GM12878 (cell line): ENCODE results near the gene SLC19A1. TPM values are rescaled to one million over a fixed set of nuclear protein-coding genes. Genes with fewer than 3 reads are reported as not detected.
A peak's percentile ranks its signal among the peaks of the same experiment; 100 is the strongest.

Experiments used
- ATAC-seq: fragments of 200-7000 bp; cut with Tn5 transposase; 3 replicates; pipeline ENCODE4 v1.9.1; 2020; ENCODE audit warnings: mild to moderate bottlenecking, moderate library complexity
- BruUV-seq: library from RNA; stranded (reverse); fragments of 400-500 nt; replicated peaks from 2 replicates; lab custom pipeline; 2021; lab: Mats Ljungman, UMichigan
- CTCF ChIA-PET: fragments of 300-600 bp; sonication (Branson Sonifier 250); formaldehyde crosslinking; extraction: SDS; loops from one replicate; lab custom pipeline; 2021; ENCODE audit warnings: inconsistent platforms; lab: Yijun Ruan, JAX
- POLR2A ChIA-PET: fragments of 350-600 bp; formaldehyde crosslinking; extraction: SDS; loops from one replicate; lab custom pipeline; 2021; ENCODE audit warnings: inconsistent platforms; lab: Charles Lee
- RAD21 ChIA-PET: fragments of 300-600 bp; sonication (Branson Sonifier 250); formaldehyde crosslinking; loops from one replicate; lab custom pipeline; 2023; ENCODE audit warnings: antibody characterized with exemption; ENCODE audit not compliant: unreplicated experiment; lab: Charles Lee
- SMC1A ChIA-PET: fragments of 300-600 bp; sonication (Branson Sonifier 250); formaldehyde crosslinking; loops from one replicate; lab custom pipeline; 2023; ENCODE audit not compliant: unreplicated experiment, uncharacterized antibody; lab: Charles Lee
- DNase-seq: peaks from one replicate; pipeline ENCODE4 v3.0.0-alpha.2; 2011; ENCODE audit warnings: low read depth, low spot score
- FAIRE-seq: peaks from 3 replicates; lab custom pipeline; 2011; peaks lifted over from hg19 to GRCh38; lab: Jason Lieb, UNC
- H2AFZ ChIP-seq: 2 replicates; pipeline ENCODE4 v1.6.0; 2011; ENCODE audit warnings: low read depth, low read length, control low read depth; ENCODE audit not compliant: control insufficient read depth
- H3K27ac ChIP-seq: 2 replicates; pipeline ENCODE4 v1.5.1; 2011; ENCODE audit warnings: control low read depth; ENCODE audit not compliant: control insufficient read depth, insufficient read depth
- H3K27me3 ChIP-seq, 2 experiments: replicated peaks in 1 of 2; 2 replicates each; pipeline versions ENCODE4 v1.6.0 to v1.6.1; 2011; ENCODE audit warnings: low read length in 1 of 2; ENCODE audit not compliant: control insufficient read depth in 2 of 2, insufficient read depth in 2 of 2
- H3K36me3 ChIP-seq, 2 experiments: 2 replicates each; pipeline ENCODE4 v1.5.1; 2011; ENCODE audit warnings: low read length in 1 of 2; ENCODE audit not compliant: control insufficient read depth in 2 of 2, insufficient read depth in 2 of 2
- H3K4me1 ChIP-seq: 2 replicates; pipeline ENCODE4 v1.6.1; 2011; ENCODE audit warnings: mild to moderate bottlenecking, low read length, moderate library complexity, mixed read lengths; ENCODE audit not compliant: control insufficient read depth, insufficient read depth
- H3K4me2 ChIP-seq: 2 replicates; pipeline ENCODE4 v1.6.0; 2011; ENCODE audit warnings: control low read depth; ENCODE audit not compliant: control insufficient read depth, insufficient read depth
- H3K4me3 ChIP-seq: fragments of 200-600 bp; sonication (generic); 2 replicates; pipeline ENCODE4 v1.5.1; 2016
- H3K79me2 ChIP-seq: 2 replicates; pipeline ENCODE4 v1.6.0; 2011; ENCODE audit warnings: low read length; ENCODE audit not compliant: control insufficient read depth, insufficient read depth
- H3K9ac ChIP-seq: 2 replicates; pipeline ENCODE4 v1.8.0; 2011; ENCODE audit warnings: low read length, control low read depth, mixed read lengths; ENCODE audit not compliant: control insufficient read depth, insufficient read depth
- H3K9me3 ChIP-seq: replicated peaks from 3 replicates; pipeline ENCODE4 v1.5.1; 2011; ENCODE audit warnings: mild to moderate bottlenecking, low read length; ENCODE audit not compliant: control insufficient read depth, insufficient read depth
- H4K20me1 ChIP-seq: 2 replicates; pipeline ENCODE4 v1.6.0; 2011; ENCODE audit not compliant: control insufficient read depth, insufficient read depth
- STAT3 ChIP-seq: IDR thresholded peaks from 2 replicates; pipeline ENCODE4 v1.6.1; 2011; ENCODE audit warnings: low read depth, low read length, improper control_type of control experiment
- SUPT20H ChIP-seq: IDR thresholded peaks from 2 replicates; pipeline ENCODE4 v1.6.1; 2011; ENCODE audit warnings: low read depth, mild to moderate bottlenecking, low read length, moderate library complexity, borderline replicate concordance; ENCODE audit not compliant: control insufficient read depth
- WGBS: methylation state at CpG from one replicate; pipeline ENCODE4 v1.1.6; 2016; ENCODE audit warnings: low lambda C conversion rate; ENCODE audit not compliant: insufficient replicate concordance, insufficient coverage; ENCODE audit errors: missing lambda C conversion rate; 5-methylcytosine and 5-hydroxymethylcytosine counted together
- in situ Hi-C: fragments of 300-500 bp; cut with MboI; formaldehyde crosslinking; loops from 9 replicates; pipeline ENCODE4 v1.14.3; 2018; ENCODE audit warnings: mixed read lengths
- intact Hi-C: fragments of 100-400 bp; cut with micrococcal nuclease; formaldehyde crosslinking; loops from one replicate; pipeline ENCODE4 v1.14.2; 2022; ENCODE audit not compliant: unreplicated experiment
- polyA plus RNA-seq, 11 experiments: library from polyadenylated mRNA; depleted of rRNA in 4 of 11; unstranded in 6 of 11; stranded (reverse) in 5 of 11; fragments of >200 nt; fragmentation: Nextera tagmentation in 4 of 11; fragmentation: Illumina TruSeq in 1 of 11; extraction: Ambion mirVana in 4 of 11; extraction: Trizol in 1 of 11; gene quantifications; 1 replicate in 1 of 11; 2 replicates in 10 of 11; pipeline versions ENCODE4 v1.2.1 to v1.2.3, GENCODE V29; 2011 to 2016; ENCODE audit warnings: inconsistent platforms in 2 of 11, missing spikeins in 2 of 11, low read depth in 1 of 11
- total RNA-seq, 4 experiments: library from RNA; depleted of rRNA in 3 of 4; stranded (reverse); fragments of >200 nt in 3 of 4; fragmentation: Illumina TruSeq in 1 of 4; extraction: Trizol in 1 of 4; gene quantifications; 2 replicates each; pipeline versions ENCODE4 v1.2.1 to v1.2.3, GENCODE V29; 2013 to 2021
- TF ChIP-seq, protein P1 (sequence below): IDR thresholded peaks from 2 replicates; pipeline ENCODE4 v1.6.1; 2011; ENCODE audit warnings: borderline replicate concordance, low read depth, mild to moderate bottlenecking, moderate library complexity, low read length; ENCODE audit not compliant: insufficient read depth, poor library complexity, severe bottlenecking
- TF ChIP-seq, protein P2 (sequence below): IDR thresholded peaks from 2 replicates; pipeline ENCODE4 v1.6.1; 2011; ENCODE audit warnings: borderline replicate concordance, low read depth, mild to moderate bottlenecking, moderate library complexity, mixed read lengths, low read length; ENCODE audit not compliant: insufficient read depth; ENCODE audit errors: extremely low read length

Gene SLC19A1
- total and polyA plus RNA-seq, 10 of the 15 experiments (the other 5 are each of a cell fraction or from before 2014, with no cell fraction given), result 0.42 to 49.7 (median 12.2) TPM

DNA sequence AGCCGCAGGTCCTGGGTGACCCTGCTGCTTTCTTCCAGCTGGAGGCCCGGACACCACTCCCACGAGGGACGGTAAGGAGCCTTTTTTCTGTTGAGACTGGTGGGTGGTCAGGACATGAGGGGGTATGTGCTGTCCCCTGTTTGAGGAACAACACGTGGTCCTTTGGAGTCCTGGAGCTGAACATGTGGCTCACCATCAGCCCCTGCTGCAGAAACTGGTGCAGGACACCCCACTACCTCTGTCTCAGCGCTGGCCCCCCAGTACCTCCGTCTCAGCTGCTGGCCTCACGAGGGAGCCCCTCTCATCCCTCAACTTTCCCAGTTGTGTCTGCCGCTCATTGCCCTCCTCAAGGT lies 34.7 kb downstream of the SLC19A1 start:
- H4K20me1 ChIP-seq, result no peaks in the 10 kb centered on the region
- H3K4me3 ChIP-seq, result no peak overlapping the region
- no TSS peak for BruUV-seq
- H3K4me1 ChIP-seq, result no peaks in the 10 kb centered on the region
- H3K9ac ChIP-seq, result no peak overlapping the region
- no peak for DNase-seq
- CTCF ChIA-PET, result no interaction called here
- H2AFZ ChIP-seq, result no peak overlapping the region
- SMC1A ChIA-PET, result no interaction called here
- no peak overlapping the region for H3K27ac ChIP-seq
- WGBS, result 82% methylated on average over 8 of the region's 9 CpGs
- RAD21 ChIA-PET, result no interaction called here
- no peaks in the 10 kb centered on the region for H3K79me2 ChIP-seq
- POLR2A ChIA-PET, result no interaction called here
- H3K36me3 ChIP-seq, result no peaks in the 10 kb centered on the region
- intact Hi-C loops (no loop called here), in situ Hi-C loops (no loop called here)
- FAIRE-seq, result no peak
- TF ChIP-seq, protein P1, sequence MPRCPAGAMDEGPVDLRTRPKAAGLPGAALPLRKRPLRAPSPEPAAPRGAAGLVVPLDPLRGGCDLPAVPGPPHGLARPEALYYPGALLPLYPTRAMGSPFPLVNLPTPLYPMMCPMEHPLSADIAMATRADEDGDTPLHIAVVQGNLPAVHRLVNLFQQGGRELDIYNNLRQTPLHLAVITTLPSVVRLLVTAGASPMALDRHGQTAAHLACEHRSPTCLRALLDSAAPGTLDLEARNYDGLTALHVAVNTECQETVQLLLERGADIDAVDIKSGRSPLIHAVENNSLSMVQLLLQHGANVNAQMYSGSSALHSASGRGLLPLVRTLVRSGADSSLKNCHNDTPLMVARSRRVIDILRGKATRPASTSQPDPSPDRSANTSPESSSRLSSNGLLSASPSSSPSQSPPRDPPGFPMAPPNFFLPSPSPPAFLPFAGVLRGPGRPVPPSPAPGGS, result peak; percentile 8
- no peak for TF ChIP-seq SUPT20H
- no peak overlapping the region for H3K4me2 ChIP-seq
- no peaks in the 10 kb centered on the region for H3K9me3 ChIP-seq
- H3K27me3 ChIP-seq, result no peaks in the 10 kb centered on the region
- no peak for ATAC-seq

DNA sequence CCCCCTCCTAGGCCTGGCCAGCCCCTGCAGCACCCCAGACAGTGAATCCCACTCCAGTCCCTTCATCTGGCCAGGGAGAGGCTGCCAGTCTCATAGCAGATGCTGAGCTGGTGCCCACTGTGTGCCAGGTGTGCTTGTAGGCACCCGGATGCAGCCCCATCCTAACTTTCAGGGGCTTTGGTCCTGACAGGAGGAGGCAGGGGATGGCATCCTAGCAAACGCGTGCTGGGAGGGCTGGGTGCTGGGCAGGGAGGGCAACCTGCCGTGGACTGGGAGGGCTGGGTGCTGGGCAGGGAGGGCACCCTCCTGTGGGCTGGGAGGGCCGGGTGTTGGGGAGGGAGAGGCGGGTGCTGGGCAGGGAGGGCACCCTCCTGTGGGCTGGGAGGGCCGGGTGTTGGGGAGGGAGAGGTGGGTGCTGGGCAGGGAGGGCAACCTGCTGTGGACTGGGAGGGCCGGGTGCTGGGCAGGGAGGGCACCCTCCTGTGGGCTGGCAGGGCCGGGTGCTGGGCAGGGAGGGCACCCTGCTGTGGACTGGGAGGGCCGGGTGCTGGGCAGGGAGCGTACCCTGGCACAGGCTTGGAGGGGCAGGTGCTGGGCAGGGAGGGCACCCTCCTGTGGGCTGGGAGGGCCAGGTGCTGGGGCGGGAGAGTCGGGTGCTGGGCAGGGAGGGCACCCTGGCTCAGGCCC lies 35.3 kb downstream of the SLC19A1 start:
- CTCF ChIA-PET, result no interaction called here
- no peak overlapping the region for H2AFZ ChIP-seq
- intact Hi-C loops, result no loop called here
- FAIRE-seq (no peak), ATAC-seq (no peak), DNase-seq (no peak)
- H4K20me1 ChIP-seq, result no peaks in the 10 kb centered on the region
- no peak for TF ChIP-seq STAT3
- TF ChIP-seq, protein P2, sequence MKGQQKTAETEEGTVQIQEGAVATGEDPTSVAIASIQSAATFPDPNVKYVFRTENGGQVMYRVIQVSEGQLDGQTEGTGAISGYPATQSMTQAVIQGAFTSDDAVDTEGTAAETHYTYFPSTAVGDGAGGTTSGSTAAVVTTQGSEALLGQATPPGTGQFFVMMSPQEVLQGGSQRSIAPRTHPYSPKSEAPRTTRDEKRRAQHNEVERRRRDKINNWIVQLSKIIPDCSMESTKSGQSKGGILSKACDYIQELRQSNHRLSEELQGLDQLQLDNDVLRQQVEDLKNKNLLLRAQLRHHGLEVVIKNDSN, result no peak
- H3K4me3 ChIP-seq, result no peak overlapping the region
- no peaks in the 10 kb centered on the region for H3K36me3 ChIP-seq
- no peak overlapping the region for H3K4me2 ChIP-seq
- RAD21 ChIA-PET, result no interaction called here
- SMC1A ChIA-PET, result no interaction called here
- H3K4me1 ChIP-seq, result peaks cover 2% of the 10 kb centered on the region; the same call in 1 of the 2 replicates
- POLR2A ChIA-PET, result no interaction called here
- H3K79me2 ChIP-seq, result no peaks in the 10 kb centered on the region
- no peaks in the 10 kb centered on the region for H3K9me3 ChIP-seq
- H3K27me3 ChIP-seq, result no peaks in the 10 kb centered on the region
- BruUV-seq, result no TSS peak
- H3K9ac ChIP-seq, result no peak overlapping the region
- WGBS, result 44% methylated on average over 6 of the region's 13 CpGs
- no peak overlapping the region for H3K27ac ChIP-seq
- in situ Hi-C loops, result no loop called here
